Stimulated activated CD8-positive, alpha-beta memory T cell treated with anti-CD3 and anti-CD28 coated beads, Interleukin-12 subunit alpha, Interleukin-12 subunit beta, amount 100 ng/mL, for 24 hours (primary cell): ENCODE data around the gene MCF2L2.
A peak's percentile ranks its signal among the peaks of the same experiment; 100 is the strongest.

ENCODE experiments used
- DNase-seq: peaks from one replicate; pipeline ENCODE4 v3.0.0-alpha.2; 2020; ENCODE audit errors: extremely low read depth

MCF2L2 gene

GRCh38 chr3:183295211-183295610 is 133.2 kb downstream of the MCF2L2 start:
- no peak for DNase-seq

- no peak for DNase-seq
These were observed 134.5 kb downstream of the MCF2L2 start for GRCh38 chr3:183293966-183294365.

GRCh38 chr3:183291497-183292031 is 136.9 kb downstream of the MCF2L2 start:
- no peak for DNase-seq

- DNase-seq: no peak
These were observed 138.2 kb downstream of the MCF2L2 start for GRCh38 chr3:183290216-183290615.

GRCh38 chr3:183288117-183288516 is 140.3 kb downstream of the MCF2L2 start:
- DNase-seq: no peak

- DNase-seq: no peak
These were observed 141.0 kb downstream of the MCF2L2 start for GRCh38 chr3:183287301-183287971.

- DNase-seq: peak; percentile 92
These were observed 142.5 kb downstream of the MCF2L2 start for GRCh38 chr3:183285828-183286457.

GRCh38 chr3:183285318-183285717 is 143.1 kb downstream of the MCF2L2 start:
- DNase-seq: no peak

- DNase-seq: no peak
These were observed 143.8 kb downstream of the MCF2L2 start for GRCh38 chr3:183284570-183284969.

- DNase-seq: no peak
These were observed 144.5 kb downstream of the MCF2L2 start for GRCh38 chr3:183283886-183284285.

GRCh38 chr3:183281126-183281797 is 147.2 kb downstream of the MCF2L2 start:
- DNase-seq: no peak

GRCh38 chr3:183279371-183279770 is 149.0 kb downstream of the MCF2L2 start:
- no peak for DNase-seq

GRCh38 chr3:183278479-183279088 is 149.8 kb downstream of the MCF2L2 start:
- DNase-seq: no peak

- DNase-seq: no peak
These were observed 151.2 kb downstream of the MCF2L2 start for GRCh38 chr3:183277260-183277659.

GRCh38 chr3:183275937-183276336 is 152.5 kb downstream of the MCF2L2 start:
- no peak for DNase-seq

- DNase-seq: no peak
These were observed 153.0 kb downstream of the MCF2L2 start for GRCh38 chr3:183275418-183275817.

GRCh38 chr3:183274609-183275008 is 153.8 kb downstream of the MCF2L2 start:
- no peak for DNase-seq

GRCh38 chr3:183272791-183273190 is 155.6 kb downstream of the MCF2L2 start:
- DNase-seq: no peak

- DNase-seq: no peak
These were observed 156.3 kb downstream of the MCF2L2 start for GRCh38 chr3:183272142-183272541.

GRCh38 chr3:183270344-183270743 is 158.1 kb downstream of the MCF2L2 start:
- no peak for DNase-seq

GRCh38 chr3:183269345-183269744 is 159.1 kb downstream of the MCF2L2 start:
- no peak for DNase-seq

GRCh38 chr3:183268366-183268765 is 160.1 kb downstream of the MCF2L2 start:
- no peak for DNase-seq
